Hepatocyte (in vitro differentiated cells): ENCODE data around the gene ZBTB8A.
"Not testable (repeated sequence)": the region's sequence is repeated elsewhere in the genome, so short reads cannot be mapped to it uniquely, and the experiment has no call there.

ENCODE experiments used
- CTCF ChIP-seq: fragments of 200-600 bp; sonication (generic); IDR thresholded peaks from 2 replicates; pipeline ENCODE4 v1.5.1; 2016; ENCODE audit warnings: antibody characterized with exemption, mild to moderate bottlenecking; ENCODE audit not compliant: poor library complexity
- EZH2 ChIP-seq: fragments of 200-600 bp; sonication (generic); IDR thresholded peaks from 2 replicates; pipeline ENCODE4 v1.6.1; 2016; ENCODE audit warnings: antibody characterized with exemption, mild to moderate bottlenecking, borderline replicate concordance

- not testable (repeated sequence) for TF ChIP-seq CTCF, EZH2
Measured at GRCh38 chr1:32528550-32528949, 10.7 kb upstream of the ZBTB8A start.
